Stimulated activated naive CD8-positive, alpha-beta T cell treated with anti-CD3 and anti-CD28 coated beads, Interleukin-15, Interleukin-2, amounts not matched to agents 100 ng/mL and 50 ng/mL, for 24 hours (primary cell): Measurements from ENCODE around the gene GLB1L3.
"Not testable (repeated sequence)": the region's sequence is repeated elsewhere in the genome, so short reads cannot be mapped to it uniquely, and the experiment has no call there.

Source experiments
- H3K27ac Mint-ChIP-seq: one replicate; pipeline ENCODE4 v1.8.0; 2021; ENCODE audit warnings: mild to moderate bottlenecking, mixed read lengths
- H3K27me3 Mint-ChIP-seq: one replicate; pipeline ENCODE4 v1.8.0; 2021; ENCODE audit warnings: mixed read lengths
- H3K36me3 Mint-ChIP-seq: one replicate; pipeline ENCODE4 v1.8.0; 2021; ENCODE audit warnings: low read depth, mixed read lengths
- H3K4me1 Mint-ChIP-seq: one replicate; pipeline ENCODE4 v1.8.0; 2021; ENCODE audit warnings: low read depth, mixed read lengths
- H3K4me3 Mint-ChIP-seq: one replicate; pipeline ENCODE4 v1.8.0; 2021; ENCODE audit warnings: mild to moderate bottlenecking, mixed read lengths
- H3K9me3 Mint-ChIP-seq: one replicate; pipeline ENCODE4 v1.8.0; 2021; ENCODE audit warnings: mixed read lengths

The GLB1L3 gene

DNA sequence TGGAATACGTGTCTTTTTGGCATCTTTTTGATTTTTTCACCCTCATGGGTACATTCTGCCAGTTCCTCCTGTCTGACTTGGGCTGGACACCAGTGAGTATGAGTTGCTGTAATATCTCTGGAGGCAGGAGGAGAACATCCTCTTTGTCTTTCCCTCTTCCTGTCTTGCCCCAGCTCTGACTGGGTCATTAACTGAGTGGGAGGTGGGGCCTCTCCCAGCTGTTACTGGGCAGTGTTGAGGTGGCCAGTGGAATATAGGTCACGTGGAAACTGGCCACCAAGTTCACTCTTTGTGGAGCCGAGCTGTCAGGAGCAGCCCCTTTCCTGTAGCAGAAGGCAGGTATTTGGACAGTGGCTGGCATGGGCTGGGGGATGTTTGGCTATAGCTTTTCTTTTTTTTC is 57.8 kb downstream of the GLB1L3 start:
- Mint-ChIP-seq H3K36me3 (no peaks in the 10 kb centered on the region), H3K27me3 (peaks cover 39% of the 10 kb centered on the region), H3K4me1 (peaks cover 15% of the 10 kb centered on the region), H3K9me3 (no peaks in the 10 kb centered on the region), H3K27ac (no peak overlapping the region), H3K4me3 (no peak overlapping the region)

DNA sequence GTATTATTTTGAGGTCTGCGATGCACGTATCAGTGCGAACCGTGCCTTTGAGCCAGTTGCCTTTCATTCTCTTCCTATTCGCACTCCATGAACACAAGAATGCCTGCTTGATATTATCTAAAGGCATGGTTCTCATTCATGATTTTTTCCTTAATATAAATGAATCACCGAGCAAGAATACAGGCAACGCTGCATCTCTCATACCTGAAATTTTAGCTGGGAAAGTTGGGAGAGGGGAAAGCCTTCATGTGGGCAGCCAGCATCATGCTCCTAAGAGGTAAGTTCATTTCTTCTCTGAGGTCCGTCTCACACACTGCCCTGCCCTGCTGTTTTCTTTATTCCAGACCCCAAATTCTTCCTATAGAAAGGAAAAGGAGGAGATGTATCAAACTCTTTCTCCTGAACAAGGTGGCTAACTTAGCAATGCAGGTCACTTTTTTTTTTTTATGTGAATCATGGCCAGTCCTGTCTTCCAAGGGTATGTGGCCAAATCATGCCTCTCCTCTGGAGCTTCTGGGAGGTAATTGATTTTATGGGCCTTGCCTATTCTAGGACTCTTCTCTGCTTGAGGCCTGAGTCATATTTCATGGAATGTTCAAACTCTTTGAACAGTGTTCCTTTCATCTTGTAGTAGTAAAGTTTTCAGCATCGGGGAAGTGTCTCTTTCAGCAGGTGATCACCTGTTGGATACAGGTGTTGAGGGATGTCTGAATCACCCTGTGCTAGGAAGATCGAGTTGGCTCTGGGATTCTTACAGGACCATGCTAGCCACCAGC is 58.8 kb downstream of the GLB1L3 start:
- Mint-ChIP-seq H3K9me3 (no peaks in the 10 kb centered on the region), H3K27me3 (peaks cover 35% of the 10 kb centered on the region), H3K4me1 (peaks cover 15% of the 10 kb centered on the region), H3K36me3 (no peaks in the 10 kb centered on the region), H3K4me3 (no peak overlapping the region), H3K27ac (no peak overlapping the region)

DNA sequence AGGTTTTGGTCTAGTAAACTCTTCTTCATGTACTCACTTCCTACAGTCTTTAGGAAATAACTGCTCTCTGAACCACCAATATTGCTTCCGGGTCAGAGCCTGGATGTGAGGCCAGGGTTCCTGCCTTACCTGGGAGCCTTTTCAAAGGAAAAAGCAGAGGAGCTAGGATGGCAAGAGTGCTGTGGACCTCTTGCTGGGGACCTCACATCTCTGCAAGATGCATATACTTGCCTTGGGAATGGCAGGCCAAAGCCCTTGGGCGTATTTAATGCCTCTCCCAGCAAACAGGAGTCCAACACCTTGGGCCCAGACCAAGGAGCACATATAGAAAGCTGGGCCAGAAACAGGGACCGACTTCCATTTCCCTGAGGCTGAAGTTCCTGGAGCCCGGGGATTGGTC is 60.9 kb downstream of the GLB1L3 start:
- no peak overlapping the region for H3K4me3 Mint-ChIP-seq
- peaks cover 7% of the 10 kb centered on the region for H3K4me1 Mint-ChIP-seq
- no peak overlapping the region for H3K27ac Mint-ChIP-seq
- no peaks in the 10 kb centered on the region for H3K36me3 Mint-ChIP-seq
- H3K9me3 Mint-ChIP-seq: no peaks in the 10 kb centered on the region
- peaks cover 21% of the 10 kb centered on the region for H3K27me3 Mint-ChIP-seq

DNA sequence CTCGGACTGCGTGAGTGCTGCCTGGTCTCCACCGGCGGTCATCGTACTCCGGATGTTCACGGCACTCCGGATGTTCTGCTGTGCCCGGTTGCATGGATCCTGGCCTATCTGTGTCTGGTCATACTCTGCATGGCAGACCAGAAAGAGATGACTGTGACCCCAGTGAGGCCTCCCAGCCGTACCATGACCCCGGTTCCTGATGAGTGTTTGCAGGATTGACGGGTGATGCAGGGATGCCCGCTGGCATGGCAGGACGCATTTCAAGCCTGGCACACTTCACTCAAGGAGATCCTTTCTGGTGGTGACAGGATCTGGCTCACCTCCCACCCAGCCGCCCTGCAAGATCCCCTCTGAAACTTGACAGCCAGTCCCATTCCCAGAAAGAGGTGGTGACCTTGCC is 61.9 kb downstream of the GLB1L3 start:
- Mint-ChIP-seq H3K27ac (no peak overlapping the region), H3K27me3 (peaks cover 17% of the 10 kb centered on the region), H3K4me1 (no peaks in the 10 kb centered on the region), H3K36me3 (no peaks in the 10 kb centered on the region), H3K4me3 (no peak overlapping the region), H3K9me3 (no peaks in the 10 kb centered on the region)

DNA sequence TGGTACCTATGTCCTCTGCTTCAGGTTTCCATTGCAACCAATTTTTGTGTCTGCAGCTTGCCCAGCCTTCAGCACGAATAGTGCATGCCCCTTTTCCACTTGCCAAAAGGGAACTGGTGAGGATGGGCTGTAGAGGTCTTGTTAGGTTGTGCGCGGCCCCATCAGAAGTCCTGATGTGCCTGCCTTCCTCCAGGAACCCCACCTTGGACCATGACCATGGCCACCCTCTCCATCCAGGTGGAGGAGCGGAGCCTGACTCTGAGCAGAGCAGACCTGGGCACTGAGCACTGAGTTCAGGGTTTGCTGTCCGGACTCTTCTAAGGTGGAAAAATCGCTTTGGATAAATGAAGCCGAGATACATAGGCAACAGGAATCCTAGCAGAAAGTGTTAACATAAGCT is 62.5 kb downstream of the GLB1L3 start:
- H3K4me1 Mint-ChIP-seq: no peaks in the 10 kb centered on the region
- H3K4me3 Mint-ChIP-seq: no peak overlapping the region
- H3K27ac Mint-ChIP-seq: no peak overlapping the region
- H3K27me3 Mint-ChIP-seq: peaks cover 13% of the 10 kb centered on the region
- no peaks in the 10 kb centered on the region for H3K9me3 Mint-ChIP-seq
- no peaks in the 10 kb centered on the region for H3K36me3 Mint-ChIP-seq

- no peak overlapping the region for H3K27ac Mint-ChIP-seq
- H3K36me3 Mint-ChIP-seq: no peaks in the 10 kb centered on the region
- H3K4me1 Mint-ChIP-seq: no peaks in the 10 kb centered on the region
- H3K4me3 Mint-ChIP-seq: no peak overlapping the region
- peaks cover 4% of the 10 kb centered on the region for H3K27me3 Mint-ChIP-seq
- H3K9me3 Mint-ChIP-seq: no peaks in the 10 kb centered on the region
Observed at GRCh38 chr11:134339756-134340155, 63.6 kb downstream of the GLB1L3 start.

DNA sequence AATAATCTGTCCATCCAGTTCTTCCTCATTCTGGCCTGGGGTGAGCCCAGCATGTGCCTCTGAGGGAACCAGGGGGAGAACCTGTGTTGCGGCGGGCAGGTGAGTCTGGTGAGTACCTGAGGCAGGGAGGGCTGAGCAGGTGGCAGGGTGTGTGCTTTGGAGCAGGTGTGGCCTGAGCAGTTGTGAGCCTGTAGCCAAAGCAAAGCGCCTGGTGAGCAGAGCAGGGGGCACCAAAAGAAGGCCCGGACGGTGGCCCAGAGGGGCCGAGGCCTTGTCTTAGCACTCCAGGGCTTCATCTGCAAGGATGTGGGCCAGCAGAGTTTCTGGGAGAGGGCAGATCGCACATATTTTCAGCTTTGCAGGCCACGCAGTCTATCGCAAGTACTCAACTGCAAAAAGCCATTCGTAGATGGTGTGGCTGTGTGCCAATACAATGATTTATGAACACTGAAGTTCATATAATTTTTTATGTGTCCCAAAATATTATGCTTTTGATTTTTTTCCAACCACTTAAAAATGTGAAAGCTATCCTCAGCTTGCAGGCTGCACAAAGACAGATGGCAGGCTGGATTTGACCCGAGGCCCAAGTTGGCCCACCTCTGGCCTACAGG is 64.3 kb downstream of the GLB1L3 start:
- no peaks in the 10 kb centered on the region for H3K27me3 Mint-ChIP-seq
- no peak overlapping the region for H3K27ac Mint-ChIP-seq
- no peaks in the 10 kb centered on the region for H3K4me1 Mint-ChIP-seq
- H3K4me3 Mint-ChIP-seq: no peak overlapping the region
- no peaks in the 10 kb centered on the region for H3K36me3 Mint-ChIP-seq
- H3K9me3 Mint-ChIP-seq: no peaks in the 10 kb centered on the region

GRCh38 chr11:134341805-134342571 is 65.8 kb downstream of the GLB1L3 start:
- H3K36me3 Mint-ChIP-seq: no peaks in the 10 kb centered on the region
- H3K27me3 Mint-ChIP-seq: no peaks in the 10 kb centered on the region
- H3K27ac Mint-ChIP-seq: no peak overlapping the region
- no peak overlapping the region for H3K4me3 Mint-ChIP-seq
- H3K9me3 Mint-ChIP-seq: no peaks in the 10 kb centered on the region
- no peaks in the 10 kb centered on the region for H3K4me1 Mint-ChIP-seq

DNA sequence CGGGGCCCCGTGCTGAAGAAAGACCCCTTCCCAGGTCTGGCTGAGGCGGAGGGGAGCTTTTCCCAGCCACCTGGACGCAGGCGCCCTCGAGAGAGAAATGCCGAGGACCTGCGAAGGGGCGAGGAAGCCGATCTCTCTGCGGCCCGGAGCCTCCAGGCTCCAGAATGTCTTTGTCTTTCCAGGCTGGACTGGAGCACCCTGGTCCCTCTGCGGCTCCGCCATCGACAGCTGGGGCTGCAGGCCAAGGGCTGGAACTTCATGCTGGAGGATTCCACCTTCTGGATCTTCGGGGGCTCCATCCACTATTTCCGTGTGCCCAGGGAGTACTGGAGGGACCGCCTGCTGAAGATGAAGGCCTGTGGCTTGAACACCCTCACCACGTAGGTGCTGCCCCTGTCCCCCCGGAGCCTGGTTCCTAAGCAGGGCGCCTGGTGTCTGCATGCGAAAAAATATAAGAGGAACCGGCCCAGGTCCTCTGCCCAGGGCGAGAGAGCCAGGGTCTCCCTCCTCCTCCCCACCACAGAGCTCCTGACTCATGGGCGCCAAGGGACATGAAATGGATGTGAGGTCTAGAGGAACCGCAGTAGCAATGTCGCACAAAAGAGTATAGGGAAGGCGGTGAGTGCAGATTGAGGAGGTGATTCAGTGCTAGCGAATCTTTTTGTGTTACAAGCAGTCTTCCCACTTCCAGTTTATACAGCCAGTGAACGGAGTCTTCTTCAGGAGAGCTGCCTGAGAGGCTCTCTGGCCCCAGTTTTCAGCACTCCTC is 66.6 kb downstream of the GLB1L3 start:
- H3K27ac Mint-ChIP-seq: no peak overlapping the region
- no peak overlapping the region for H3K4me3 Mint-ChIP-seq
- H3K36me3 Mint-ChIP-seq: no peaks in the 10 kb centered on the region
- H3K9me3 Mint-ChIP-seq: no peaks in the 10 kb centered on the region
- no peaks in the 10 kb centered on the region for H3K4me1 Mint-ChIP-seq
- H3K27me3 Mint-ChIP-seq: no peaks in the 10 kb centered on the region

DNA sequence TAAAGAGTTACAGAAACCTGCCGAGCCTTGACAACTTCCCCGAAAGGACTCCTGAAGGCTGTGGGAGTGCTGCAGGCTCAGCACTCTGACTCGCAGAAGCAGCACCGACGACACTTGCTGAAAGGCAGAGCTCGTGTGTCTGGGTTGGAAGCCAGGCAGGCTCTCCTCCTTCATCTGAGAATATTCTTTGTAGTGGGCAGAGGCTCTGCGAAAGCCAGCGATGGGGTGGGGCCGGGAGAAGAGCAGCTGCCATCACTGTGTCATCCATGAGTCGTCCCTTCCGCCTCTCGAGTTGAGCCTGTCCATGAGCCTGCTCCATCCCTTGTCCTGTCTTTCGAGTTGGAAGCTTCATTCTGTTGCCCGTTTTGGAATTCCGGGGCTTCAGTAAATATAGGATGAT is 67.5 kb downstream of the GLB1L3 start:
- Mint-ChIP-seq H3K4me1 (no peaks in the 10 kb centered on the region), H3K27me3 (no peaks in the 10 kb centered on the region), H3K4me3 (no peak overlapping the region), H3K9me3 (no peaks in the 10 kb centered on the region), H3K27ac (no peak overlapping the region), H3K36me3 (no peaks in the 10 kb centered on the region)

GRCh38 chr11:134344497-134345236 is 68.5 kb downstream of the GLB1L3 start:
- H3K4me3 Mint-ChIP-seq, H3K4me1 Mint-ChIP-seq, H3K27ac Mint-ChIP-seq, H3K36me3 Mint-ChIP-seq, H3K9me3 Mint-ChIP-seq, H3K27me3 Mint-ChIP-seq: not testable (repeated sequence)

GRCh38 chr11:134345237-134345550 is 69.0 kb downstream of the GLB1L3 start:
- H3K27me3 Mint-ChIP-seq: no peaks in the 10 kb centered on the region

DNA sequence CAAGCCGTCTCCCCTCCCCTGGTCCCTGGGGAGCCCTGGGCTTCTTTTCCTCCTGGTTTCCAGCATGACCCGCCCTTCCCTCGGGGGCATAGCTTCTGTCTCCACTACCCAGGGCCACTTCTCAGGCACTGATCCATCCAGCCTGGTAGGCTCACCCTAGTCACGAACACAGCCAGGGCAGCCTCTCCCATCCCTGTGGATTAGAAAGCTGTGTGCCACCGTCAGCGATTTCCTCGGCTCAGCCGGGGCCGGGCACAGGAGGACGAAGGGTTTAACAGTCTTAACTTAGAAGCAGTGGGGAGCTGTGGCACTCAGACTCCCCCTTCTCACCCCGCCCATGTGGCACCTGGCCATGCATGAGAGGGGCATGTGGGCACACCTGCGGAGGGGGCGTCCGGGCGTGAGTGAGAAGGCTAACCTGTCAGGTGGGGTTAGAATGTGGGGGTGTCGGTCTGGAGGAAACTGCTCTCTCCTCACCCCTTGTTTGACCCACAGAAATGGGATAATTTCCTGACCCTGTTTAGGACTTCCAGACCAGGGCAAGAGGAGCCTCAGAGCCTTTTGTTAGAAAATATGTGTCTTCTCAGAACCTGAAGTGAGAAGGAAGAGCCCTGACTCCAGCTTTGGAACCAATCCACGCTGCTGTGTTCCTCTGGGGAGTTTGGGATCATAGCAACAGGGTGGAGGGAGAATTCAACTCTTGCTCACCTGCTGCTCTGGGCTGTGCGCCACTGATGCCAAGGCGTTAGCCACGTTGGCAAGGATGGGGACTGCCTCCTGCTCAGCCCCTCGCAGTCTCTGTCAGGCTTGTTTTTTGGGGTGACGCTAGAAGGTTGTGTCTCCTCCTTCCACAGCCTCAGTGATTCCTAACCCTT is 70.2 kb downstream of the GLB1L3 start:
- no peak overlapping the region for H3K27ac Mint-ChIP-seq
- H3K36me3 Mint-ChIP-seq: no peaks in the 10 kb centered on the region
- no peaks in the 10 kb centered on the region for H3K27me3 Mint-ChIP-seq
- peaks cover 8% of the 10 kb centered on the region for H3K4me1 Mint-ChIP-seq
- H3K4me3 Mint-ChIP-seq: no peak overlapping the region
- H3K9me3 Mint-ChIP-seq: no peaks in the 10 kb centered on the region

More at GRCh38 chr11:134345237-134345550, 69.0 kb downstream of the GLB1L3 start:
- H3K27ac Mint-ChIP-seq: no peak overlapping the region
- peaks cover 8% of the 10 kb centered on the region for H3K4me1 Mint-ChIP-seq
- no peaks in the 10 kb centered on the region for H3K9me3 Mint-ChIP-seq
- no peak overlapping the region for H3K4me3 Mint-ChIP-seq
- no peaks in the 10 kb centered on the region for H3K36me3 Mint-ChIP-seq

GRCh38 chr11:134346976-134347350 is 70.8 kb downstream of the GLB1L3 start:
- no peaks in the 10 kb centered on the region for H3K36me3 Mint-ChIP-seq
- no peak overlapping the region for H3K4me3 Mint-ChIP-seq
- no peak overlapping the region for H3K27ac Mint-ChIP-seq
- H3K27me3 Mint-ChIP-seq: no peaks in the 10 kb centered on the region
- H3K9me3 Mint-ChIP-seq: no peaks in the 10 kb centered on the region
- H3K4me1 Mint-ChIP-seq: peaks cover 8% of the 10 kb centered on the region
